Mesenchymal stem cell (in vitro differentiated cells and primary cell): Measurements from ENCODE around the gene KCTD19.

ENCODE experiments used
- DNase-seq: peaks from one replicate; pipeline ENCODE4 v3.0.0-alpha.2; 2013
- H2AFZ ChIP-seq: one replicate; pipeline ENCODE4 v1.6.1; 2013; ENCODE audit warnings: low read depth, mild to moderate bottlenecking, control low read depth, inconsistent platforms, low read length, moderate library complexity
- H2AK5ac ChIP-seq: 2 replicates; pipeline ENCODE4 v1.6.1; 2013; ENCODE audit warnings: low read length, moderate library complexity, mild to moderate bottlenecking, inconsistent platforms; ENCODE audit not compliant: severe bottlenecking
- H2BK120ac ChIP-seq: one replicate; pipeline ENCODE4 v1.6.1; 2013; ENCODE audit warnings: low read depth, mild to moderate bottlenecking, inconsistent platforms, low read length, moderate library complexity
- H2BK12ac ChIP-seq, 2 experiments: one replicate each; pipeline ENCODE4 v1.6.1; 2013; ENCODE audit warnings: inconsistent platforms in 2 of 2, low read length in 2 of 2, mild to moderate bottlenecking in 2 of 2, moderate library complexity in 2 of 2, control low read depth in 1 of 2
- H2BK15ac ChIP-seq: one replicate; pipeline ENCODE4 v1.6.1; 2013; ENCODE audit warnings: mild to moderate bottlenecking, low read depth, inconsistent platforms; ENCODE audit not compliant: poor library complexity, severe bottlenecking
- H2BK5ac ChIP-seq: 2 replicates; pipeline ENCODE4 v1.6.1; 2013; ENCODE audit warnings: low read depth, mild to moderate bottlenecking, low read length, control low read depth, inconsistent platforms; ENCODE audit not compliant: poor library complexity, severe bottlenecking
- H3K14ac ChIP-seq, 2 experiments: one replicate each; pipeline ENCODE4 v1.6.1; 2013; ENCODE audit warnings: inconsistent platforms in 2 of 2, low read length in 2 of 2, control low read depth in 1 of 2, mild to moderate bottlenecking in 1 of 2, moderate library complexity in 1 of 2
- H3K18ac ChIP-seq, 2 experiments: one replicate each; pipeline ENCODE4 v1.6.1; 2013; ENCODE audit warnings: inconsistent platforms in 2 of 2, low read length in 2 of 2, control low read depth in 1 of 2, low read depth in 1 of 2, mild to moderate bottlenecking in 1 of 2
- H3K23ac ChIP-seq, 2 experiments: one replicate each; pipeline ENCODE4 v1.6.1; 2013; ENCODE audit warnings: inconsistent platforms in 2 of 2, low read length in 2 of 2, mild to moderate bottlenecking in 2 of 2, moderate library complexity in 2 of 2, control low read depth in 1 of 2
- H3K27ac ChIP-seq: 2 replicates; pipeline ENCODE4 v1.5.1; 2013; ENCODE audit warnings: mild to moderate bottlenecking, moderate library complexity, low read length, control low read depth, inconsistent platforms; ENCODE audit not compliant: poor library complexity, severe bottlenecking
- H3K27me3 ChIP-seq, 2 experiments: 2 replicates each; pipeline versions ENCODE4 v1.6.1 to v1.7.0; 2013; ENCODE audit warnings: low read length in 2 of 2, mild to moderate bottlenecking in 2 of 2, moderate library complexity in 2 of 2, control low read depth in 1 of 2, inconsistent platforms in 1 of 2; ENCODE audit not compliant: control insufficient read depth in 1 of 2, insufficient read depth in 1 of 2
- H3K36me3 ChIP-seq, 2 experiments: 2 replicates each; pipeline versions ENCODE4 v1.6.1 to v1.7.0; 2013; ENCODE audit warnings: low read length in 2 of 2, control low read depth in 1 of 2, inconsistent platforms in 1 of 2, low read depth in 1 of 2, mild to moderate bottlenecking in 1 of 2; ENCODE audit not compliant: insufficient read depth in 2 of 2, control insufficient read depth in 1 of 2
- H3K4ac ChIP-seq, 2 experiments: one replicate each; pipeline ENCODE4 v1.6.1; 2013; ENCODE audit warnings: inconsistent platforms in 2 of 2, low read length in 2 of 2, mild to moderate bottlenecking in 2 of 2, moderate library complexity in 2 of 2, control low read depth in 1 of 2, low read depth in 1 of 2
- H3K4me1 ChIP-seq: 2 replicates; pipeline ENCODE4 v1.6.1; 2013; ENCODE audit warnings: low read depth, low read length, control low read depth; ENCODE audit not compliant: control insufficient read depth, insufficient read depth
- H3K4me2 ChIP-seq: 2 replicates; pipeline ENCODE4 v1.6.1; 2013; ENCODE audit warnings: low read length, mild to moderate bottlenecking, inconsistent platforms; ENCODE audit not compliant: poor library complexity, severe bottlenecking
- H3K4me3 ChIP-seq, 2 experiments: 2 replicates each; pipeline versions ENCODE4 v1.5.1 to v1.7.0; 2013; ENCODE audit warnings: low read length in 2 of 2, mild to moderate bottlenecking in 2 of 2, control low read depth in 1 of 2, low read depth in 1 of 2; ENCODE audit not compliant: insufficient read depth in 1 of 2
- H3K79me1 ChIP-seq: replicated peaks from 2 replicates; pipeline ENCODE4 v1.6.1; 2013; ENCODE audit warnings: mild to moderate bottlenecking, control low read depth, low read length, inconsistent platforms; ENCODE audit not compliant: poor library complexity, severe bottlenecking
- H3K9ac ChIP-seq: 2 replicates; pipeline ENCODE4 v1.7.0; 2013; ENCODE audit warnings: mild to moderate bottlenecking, low read length, moderate library complexity
- H3K9me3 ChIP-seq: 2 replicates; pipeline ENCODE4 v1.7.0; 2013; ENCODE audit warnings: mild to moderate bottlenecking, low read length; ENCODE audit not compliant: control insufficient read depth
- H4K8ac ChIP-seq: one replicate; pipeline ENCODE4 v1.6.1; 2013; ENCODE audit warnings: inconsistent platforms, mild to moderate bottlenecking, low read length, moderate library complexity
- H4K91ac ChIP-seq: one replicate; pipeline ENCODE4 v1.6.1; 2013; ENCODE audit warnings: mild to moderate bottlenecking, low read length, inconsistent platforms
- WGBS: methylation state at CpG from one replicate; pipeline ENCODE4 v1.1.7; 2013; ENCODE audit warnings: mixed read lengths; 5-methylcytosine and 5-hydroxymethylcytosine counted together

The KCTD19 gene

DNA sequence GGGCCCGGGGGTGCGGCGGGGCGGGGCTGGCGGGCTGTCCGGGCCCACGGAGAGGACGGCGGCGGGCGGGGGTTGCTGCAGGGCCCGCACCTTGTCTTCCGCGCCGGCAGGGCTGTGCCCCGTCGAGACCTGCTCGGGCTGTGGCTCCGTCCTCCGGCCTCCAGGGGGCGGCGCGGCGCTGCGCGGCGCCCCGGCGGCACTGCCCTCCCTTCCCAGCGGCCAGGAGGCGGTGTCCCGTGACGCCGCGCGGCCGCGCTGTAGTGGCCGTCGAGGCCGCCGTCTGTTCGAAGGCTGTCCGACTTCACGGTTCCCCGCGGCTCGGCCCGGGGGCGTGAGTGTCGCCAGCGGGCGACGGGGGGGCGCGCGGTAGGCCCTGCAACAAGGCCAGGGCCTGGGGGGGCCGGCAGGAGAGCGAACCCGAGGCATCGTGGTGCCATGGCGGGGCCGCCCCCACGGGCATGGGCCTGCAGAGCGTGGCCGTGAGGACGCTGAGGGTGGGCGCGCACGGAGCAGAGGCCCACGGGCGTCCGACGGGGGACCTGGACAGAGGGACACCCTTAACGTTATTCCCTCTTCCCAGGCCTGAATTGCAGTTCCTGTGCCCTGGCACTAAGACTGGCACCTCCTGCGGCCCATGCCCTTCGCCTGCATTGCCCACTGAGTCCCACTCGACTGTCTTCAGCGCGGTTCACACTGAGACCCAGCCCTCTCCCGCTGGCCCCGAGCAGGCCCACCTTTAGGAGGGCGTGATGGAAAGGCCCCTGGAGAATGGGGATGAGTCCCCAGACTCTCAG, 47.0 kb downstream of the KCTD19 start, which contains the start of gene PLEKHG4:
Gene PLEKHG4, plus strand, starts transcription at position 237 of the 794 bp plus-strand sequence. Its CDS starts 513 bp downstream, at position 750.
- peak within 1 kb of the TSS in 1 of 2 experiments; percentile 95 for H3K14ac ChIP-seq
- H3K27ac ChIP-seq = peak within 1 kb of the TSS; percentile 99
- H3K4me2 ChIP-seq = peak within 1 kb of the TSS; percentile 62
- H3K23ac ChIP-seq = peak within 1 kb of the TSS in 1 of 2 experiments; percentile 63
- no peaks in the 10 kb centered on the region for H3K9me3 ChIP-seq
- H2AK5ac ChIP-seq = peak within 1 kb of the TSS; percentile 55
- peak within 1 kb of the TSS; percentile 98 for H2BK15ac ChIP-seq
- H2BK120ac ChIP-seq = peak within 1 kb of the TSS; percentile 92
- H2BK12ac ChIP-seq = peak within 1 kb of the TSS; percentile 40 to 96
- peaks cover 37% of the 10 kb centered on the region for H3K4me1 ChIP-seq
- peak within 1 kb of the TSS; percentile 78 to 95 for H3K18ac ChIP-seq
- H2BK5ac ChIP-seq = peak within 1 kb of the TSS; percentile 92
- H3K4ac ChIP-seq = peak within 1 kb of the TSS; percentile 75 to 94
- peak within 1 kb of the TSS; percentile 70 for H2AFZ ChIP-seq
- peaks cover 17 to 67% of the 10 kb centered on the region in 2 experiments for H3K36me3 ChIP-seq
- peak within 1 kb of the TSS; percentile 57 to 84 for H3K4me3 ChIP-seq
- 42% methylated on average over 70 of the region's 83 CpGs for WGBS
- H3K27me3 ChIP-seq = no peaks in the 10 kb centered on the region
- H3K79me1 ChIP-seq = peaks cover 4% of the 10 kb centered on the region
- H4K91ac ChIP-seq = peak within 1 kb of the TSS; percentile 92
- peak; percentile 56 for DNase-seq
- H4K8ac ChIP-seq = peak within 1 kb of the TSS; percentile 97
- H3K9ac ChIP-seq = peak within 1 kb of the TSS; percentile 99

DNA sequence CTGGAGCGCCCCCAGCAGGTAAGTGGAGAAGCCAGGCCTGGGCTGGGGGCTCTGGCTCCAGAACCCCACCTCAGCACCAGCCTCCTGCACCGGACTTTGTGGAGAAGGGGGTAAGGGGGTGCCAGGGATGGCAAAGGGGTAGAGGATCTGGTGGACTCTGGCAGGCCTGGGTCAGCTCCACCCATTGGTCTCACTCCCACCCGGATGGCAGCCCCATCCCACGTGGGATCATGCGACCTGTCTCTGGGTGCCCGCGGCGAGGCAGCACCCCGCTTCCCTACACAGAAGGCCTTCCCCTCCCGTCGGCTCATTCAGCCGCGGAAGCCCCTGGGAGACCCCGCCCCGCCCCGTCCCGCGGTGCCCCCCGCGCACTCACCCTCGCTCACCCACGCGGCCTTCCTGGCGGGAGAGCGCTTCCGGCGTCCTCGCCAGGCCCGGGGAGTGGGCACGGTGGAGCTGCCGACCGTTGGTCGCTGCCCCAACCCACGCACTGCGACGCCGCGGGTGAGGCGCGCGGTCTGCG, 47.7 kb downstream of the KCTD19 start:
- peaks cover 4% of the 10 kb centered on the region for H3K79me1 ChIP-seq
- H3K36me3 ChIP-seq = peaks cover 15 to 60% of the 10 kb centered on the region in 2 experiments
- peak overlapping the region in 1 of 2 experiments; percentile 95 for H3K14ac ChIP-seq
- peak overlapping the region; percentile 99 for H3K27ac ChIP-seq
- H2BK15ac ChIP-seq = peak overlapping the region; percentile 98
- peak overlapping the region in 1 of 2 experiments; percentile 63 for H3K23ac ChIP-seq
- WGBS = 11% methylated on average over 33 of the region's 42 CpGs
- peak; percentile 32 for DNase-seq
- H4K8ac ChIP-seq = peak overlapping the region; percentile 97
- H2BK5ac ChIP-seq = peak overlapping the region; percentile 92
- H3K4ac ChIP-seq = peak overlapping the region; percentile 75 to 94
- H3K9ac ChIP-seq = peak overlapping the region; percentile 99
- peak overlapping the region; percentile 92 for H4K91ac ChIP-seq
- H2BK120ac ChIP-seq = peak overlapping the region; percentile 92
- H3K18ac ChIP-seq = peak overlapping the region; percentile 71 to 95
- no peaks in the 10 kb centered on the region for H3K9me3 ChIP-seq
- H2AFZ ChIP-seq = peak overlapping the region; percentile 70
- H3K4me2 ChIP-seq = peak overlapping the region; percentile 62
- H3K27me3 ChIP-seq = no peaks in the 10 kb centered on the region
- peak overlapping the region; percentile 55 for H2AK5ac ChIP-seq
- peaks cover 32% of the 10 kb centered on the region for H3K4me1 ChIP-seq
- H2BK12ac ChIP-seq = peak overlapping the region; percentile 40 to 96
- H3K4me3 ChIP-seq = peak overlapping the region; percentile 57 to 84

DNA sequence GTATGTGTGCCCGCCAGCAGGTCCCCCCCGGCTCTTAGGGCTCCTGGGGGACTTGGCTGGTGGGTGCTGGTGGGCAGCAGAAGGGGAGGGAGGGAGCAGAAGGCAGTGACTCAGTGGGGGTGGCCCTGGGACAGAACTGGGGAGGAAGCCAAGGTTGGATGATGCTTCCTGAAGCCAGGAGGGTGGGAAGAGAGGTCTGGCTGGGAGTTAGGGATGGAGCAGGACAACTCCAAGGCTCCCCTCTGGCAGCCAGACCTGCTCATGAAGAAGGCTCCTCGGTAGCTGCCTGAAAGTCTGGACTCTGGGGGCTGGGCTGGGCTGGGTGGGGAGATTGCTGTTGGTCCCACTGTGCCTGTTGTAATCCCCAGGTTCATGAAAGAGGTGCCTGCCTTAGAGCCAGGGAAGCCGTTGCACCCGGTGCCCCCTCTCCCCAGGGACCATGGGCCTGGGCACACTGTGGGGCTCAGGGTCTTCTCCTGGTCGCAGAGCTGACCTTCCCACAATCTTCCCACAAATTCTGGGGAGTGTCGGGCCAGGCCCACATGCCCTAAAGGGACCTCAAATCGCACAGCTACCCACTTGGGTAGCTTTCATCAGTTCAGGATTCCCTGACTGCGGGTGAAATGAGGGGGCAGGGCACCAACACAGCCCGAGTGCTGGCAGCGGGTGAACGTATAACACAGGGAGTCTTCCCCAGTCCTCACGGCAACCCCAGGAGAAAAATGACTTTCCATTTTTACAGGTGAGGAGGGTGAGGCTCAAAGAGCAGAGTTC, 48.4 kb downstream of the KCTD19 start:
- 83% methylated on average over 13 of the region's 13 CpGs for WGBS
- H2AK5ac ChIP-seq = peak overlapping the region; percentile 81
- H3K36me3 ChIP-seq = peaks cover 15 to 54% of the 10 kb centered on the region in 2 experiments

More for the DNA sequence above, 48.4 kb downstream of the KCTD19 start:
- peak overlapping the region; percentile 88 to 94 for H3K4ac ChIP-seq
- H3K27ac ChIP-seq = peak overlapping the region; percentile 99
- DNase-seq = peak; percentile 87
- peak overlapping the region; percentile 92 for H2BK120ac ChIP-seq
- H3K9me3 ChIP-seq = no peaks in the 10 kb centered on the region
- peak overlapping the region in 1 of 2 experiments; percentile 95 for H3K14ac ChIP-seq
- peak overlapping the region; percentile 93 to 95 for H3K18ac ChIP-seq
- H3K9ac ChIP-seq = peak overlapping the region; percentile 99
- H3K23ac ChIP-seq = peak overlapping the region in 1 of 2 experiments; percentile 41
- peaks cover 4% of the 10 kb centered on the region for H3K79me1 ChIP-seq
- no peaks in the 10 kb centered on the region for H3K27me3 ChIP-seq
- peak overlapping the region; percentile 62 for H3K4me2 ChIP-seq
- peak overlapping the region; percentile 98 for H2BK15ac ChIP-seq
- peak overlapping the region; percentile 70 for H2AFZ ChIP-seq
- H3K4me3 ChIP-seq = peak overlapping the region in 1 of 2 experiments; percentile 84
- peak overlapping the region; percentile 96 for H4K91ac ChIP-seq
- H2BK12ac ChIP-seq = peak overlapping the region; percentile 41 to 96
- H3K4me1 ChIP-seq = peaks cover 32% of the 10 kb centered on the region
- H2BK5ac ChIP-seq = peak overlapping the region; percentile 92
- peak overlapping the region; percentile 97 for H4K8ac ChIP-seq
